H9 (cell line): ENCODE results near the gene ETV6. TPM values are rescaled to one million over a fixed set of nuclear protein-coding genes. Genes with fewer than 3 reads are reported as not detected.

Source experiments
- DNase-seq: peaks from one replicate; pipeline ENCODE4 v3.0.0-alpha.2; 2017
- H2AFZ ChIP-seq: one replicate; pipeline ENCODE4 v1.6.1; 2013; ENCODE audit warnings: mild to moderate bottlenecking, low read length, control low read depth, moderate library complexity
- H2AK5ac ChIP-seq: 2 replicates; pipeline ENCODE4 v1.6.1; 2013; ENCODE audit warnings: low read length, control low read depth, mixed read lengths; ENCODE audit not compliant: insufficient read length
- H2BK120ac ChIP-seq: one replicate; pipeline ENCODE4 v1.6.1; 2013; ENCODE audit warnings: low read depth, mild to moderate bottlenecking, low read length, control low read depth, inconsistent platforms; ENCODE audit not compliant: poor library complexity, severe bottlenecking
- H2BK12ac ChIP-seq: 2 replicates; pipeline ENCODE4 v1.6.1; 2013; ENCODE audit warnings: low read length, control low read depth, mixed read lengths, low read depth; ENCODE audit not compliant: insufficient read length
- H2BK15ac ChIP-seq: 2 replicates; pipeline ENCODE4 v1.6.1; 2013; ENCODE audit warnings: low read depth, low read length, control low read depth
- H2BK20ac ChIP-seq: one replicate; pipeline ENCODE4 v1.6.1; 2013; ENCODE audit warnings: low read depth, mild to moderate bottlenecking, low read length, control low read depth, inconsistent platforms; ENCODE audit not compliant: poor library complexity, severe bottlenecking
- H2BK5ac ChIP-seq: 2 replicates; pipeline ENCODE4 v1.6.1; 2013; ENCODE audit warnings: low read length, control low read depth, mixed read lengths; ENCODE audit not compliant: insufficient read length
- H3K14ac ChIP-seq: 2 replicates; pipeline ENCODE4 v1.6.1; 2013; ENCODE audit warnings: low read length, control low read depth; ENCODE audit not compliant: insufficient read depth
- H3K18ac ChIP-seq: 2 replicates; pipeline ENCODE4 v1.6.1; 2013; ENCODE audit warnings: low read depth, mild to moderate bottlenecking, mixed read lengths, low read length, control low read depth; ENCODE audit not compliant: insufficient read length
- H3K23ac ChIP-seq: 2 replicates; pipeline ENCODE4 v1.6.1; 2013; ENCODE audit warnings: low read length, control low read depth, mixed read lengths, low read depth; ENCODE audit not compliant: insufficient read length
- H3K23me2 ChIP-seq: 2 replicates; pipeline ENCODE4 v1.6.1; 2013; ENCODE audit warnings: low read depth, mild to moderate bottlenecking, mixed read lengths, low read length, control low read depth; ENCODE audit not compliant: insufficient read length, poor library complexity, severe bottlenecking
- H3K27ac ChIP-seq: 2 replicates; pipeline ENCODE4 v1.5.1; 2013; ENCODE audit warnings: low read length, control low read depth, mixed read lengths, low read depth; ENCODE audit not compliant: insufficient read length
- H3K27me3 ChIP-seq: 2 replicates; pipeline ENCODE4 v1.6.1; 2013; ENCODE audit warnings: low read length, control low read depth, inconsistent platforms; ENCODE audit not compliant: insufficient read depth
- H3K4ac ChIP-seq: 2 replicates; pipeline ENCODE4 v1.6.1; 2013; ENCODE audit warnings: low read depth, mild to moderate bottlenecking, control low read depth, inconsistent platforms, low read length, moderate library complexity
- H3K4me1 ChIP-seq: 2 replicates; pipeline ENCODE4 v1.6.1; 2013; ENCODE audit warnings: low read length, control low read depth, inconsistent platforms; ENCODE audit not compliant: insufficient read depth
- H3K4me2 ChIP-seq: 2 replicates; pipeline ENCODE4 v1.6.1; 2013; ENCODE audit warnings: low read length, control low read depth, mixed read lengths; ENCODE audit not compliant: insufficient read length, insufficient read depth
- H3K56ac ChIP-seq: 2 replicates; pipeline ENCODE4 v1.6.1; 2013; ENCODE audit warnings: low read depth, mild to moderate bottlenecking, mixed read lengths, low read length, control low read depth; ENCODE audit not compliant: insufficient read length
- H3K79me1 ChIP-seq: 2 replicates; pipeline ENCODE4 v1.6.1; 2013; ENCODE audit warnings: low read depth, mild to moderate bottlenecking, moderate library complexity, low read length, control low read depth, inconsistent platforms; ENCODE audit not compliant: insufficient read depth, poor library complexity, severe bottlenecking
- H3K79me2 ChIP-seq: 2 replicates; pipeline ENCODE4 v1.6.1; 2013; ENCODE audit warnings: low read length, control low read depth, inconsistent platforms; ENCODE audit not compliant: insufficient read depth
- H3K9ac ChIP-seq: 2 replicates; pipeline ENCODE4 v1.6.1; 2013; ENCODE audit warnings: low read length, control low read depth, mixed read lengths; ENCODE audit not compliant: insufficient read length; ENCODE audit errors: extremely low read depth
- H3K9me3 ChIP-seq: one replicate; pipeline ENCODE4 v1.6.1; 2013; ENCODE audit warnings: low read depth, low read length, inconsistent platforms; ENCODE audit not compliant: control insufficient read depth
- H3T11ph ChIP-seq: one replicate; pipeline ENCODE4 v1.6.1; 2013; ENCODE audit warnings: mild to moderate bottlenecking, low read length, control low read depth, inconsistent platforms
- H4K20me1 ChIP-seq: one replicate; pipeline ENCODE4 v1.6.1; 2013; ENCODE audit not compliant: control insufficient read depth, insufficient read length, insufficient read depth
- H4K5ac ChIP-seq: 2 replicates; pipeline ENCODE4 v1.6.1; 2013; ENCODE audit warnings: low read depth, mild to moderate bottlenecking, mixed read lengths, low read length, control low read depth; ENCODE audit not compliant: insufficient read length
- H4K8ac ChIP-seq: replicated peaks from 2 replicates; pipeline ENCODE4 v1.6.1; 2013; ENCODE audit warnings: low read length, control low read depth, mixed read lengths, low read depth; ENCODE audit not compliant: insufficient read length
- H4K91ac ChIP-seq: 2 replicates; pipeline ENCODE4 v1.6.1; 2013; ENCODE audit warnings: low read depth, mild to moderate bottlenecking, moderate library complexity, mixed read lengths, low read length, control low read depth; ENCODE audit not compliant: insufficient read length
- H3K27ac Mint-ChIP-seq, 3 experiments: 2 replicates in 2 of 3; 3 replicates in 1 of 3; pipeline ENCODE4 v1.8.0; 2020 to 2021; ENCODE audit warnings: mixed read lengths in 3 of 3, mild to moderate bottlenecking in 1 of 3, moderate library complexity in 1 of 3
- H3K27me3 Mint-ChIP-seq: 2 replicates; pipeline ENCODE4 v1.8.0; 2021; ENCODE audit warnings: low read depth, mild to moderate bottlenecking, moderate library complexity, mixed read lengths
- H3K36me3 Mint-ChIP-seq, 3 experiments: 2 replicates in 2 of 3; 3 replicates in 1 of 3; pipeline ENCODE4 v1.8.0; 2020 to 2021; ENCODE audit warnings: low read depth in 3 of 3, mixed read lengths in 3 of 3; ENCODE audit not compliant: insufficient read depth in 1 of 3
- H3K4me1 Mint-ChIP-seq, 2 experiments: 2 replicates each; pipeline ENCODE4 v1.8.0; 2020; ENCODE audit warnings: mixed read lengths in 2 of 2
- H3K4me3 Mint-ChIP-seq, 2 experiments: 2 replicates in 1 of 2; 3 replicates in 1 of 2; pipeline ENCODE4 v1.8.0; 2020 to 2021; ENCODE audit warnings: mild to moderate bottlenecking in 2 of 2, mixed read lengths in 2 of 2, moderate library complexity in 1 of 2
- H3K9me3 Mint-ChIP-seq, 2 experiments: 2 replicates in 1 of 2; 3 replicates in 1 of 2; pipeline ENCODE4 v1.8.0; 2020; ENCODE audit warnings: mild to moderate bottlenecking in 2 of 2, mixed read lengths in 2 of 2, moderate library complexity in 1 of 2
- WGBS: extraction: QIAGEN DNeasy Blood & Tissue Kit; methylation state at CpG from one replicate; pipeline ENCODE4 v1.1.7; 2013; ENCODE audit warnings: missing lambda C conversion rate, low lambda C conversion rate, mixed read lengths; ENCODE audit not compliant: insufficient read length; ENCODE audit errors: extremely low coverage; 5-methylcytosine and 5-hydroxymethylcytosine counted together
- total RNA-seq: library from RNA; stranded (reverse); gene quantifications from 2 replicates; pipeline ENCODE4 v1.2.1, GENCODE V29; 2021
- TF ChIP-seq, protein P1 (sequence below): fragments of 200-600 bp; sonication (generic); conservative IDR thresholded peaks from 3 replicates; pipeline ENCODE4 v1.8.0; 2021; ENCODE audit warnings: antibody characterized with exemption, mild to moderate bottlenecking

Gene ETV6
- total RNA-seq, 1 experiment from 2014 or later = 28.7 TPM

DNA sequence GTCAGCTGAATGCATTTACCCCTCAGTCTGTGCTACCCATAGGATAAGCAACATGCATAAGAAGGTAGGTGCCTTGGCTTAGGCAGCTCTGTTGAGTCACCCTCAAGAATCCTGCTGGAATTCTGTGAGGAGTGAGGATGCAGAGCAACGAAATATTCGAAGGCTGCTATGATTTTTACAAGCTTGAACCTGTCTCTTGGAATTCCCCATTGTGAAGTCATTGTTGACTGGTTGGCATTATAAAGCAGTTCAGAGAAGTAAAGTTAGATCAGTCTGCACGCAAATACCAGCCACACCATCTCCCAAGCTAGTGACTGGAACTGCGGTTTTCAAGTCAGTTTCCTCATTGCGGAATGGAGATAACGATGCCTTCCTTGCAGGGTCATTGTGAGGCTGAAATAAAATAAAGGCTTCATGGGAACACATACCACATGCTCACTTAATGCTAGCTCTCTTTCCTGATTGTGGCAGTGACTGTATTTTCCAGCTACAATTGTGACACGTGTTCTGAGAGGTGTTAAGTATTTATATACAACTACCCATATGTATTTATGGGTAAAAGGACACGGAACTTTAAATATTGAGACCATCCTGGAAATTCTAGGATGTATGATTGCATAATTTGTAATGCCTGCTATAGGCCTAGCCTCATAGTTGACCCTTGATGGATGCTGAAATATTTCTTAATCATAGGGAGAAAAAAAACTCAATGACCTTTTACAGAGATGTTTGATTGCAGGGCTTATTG, 96.7 kb downstream of the ETV6 start:
- H3K27ac ChIP-seq = no peak overlapping the region
- no peak overlapping the region for H3K9ac ChIP-seq
- no peak overlapping the region for H3K14ac ChIP-seq
- H2BK12ac ChIP-seq = no peak overlapping the region
- no peaks in the 10 kb centered on the region for H3K36me3 Mint-ChIP-seq
- no peak for DNase-seq
- no peaks in the 10 kb centered on the region for H3K23me2 ChIP-seq
- no peak overlapping the region for H3K56ac ChIP-seq
- H3K27ac Mint-ChIP-seq = no peak overlapping the region
- H3K27me3 ChIP-seq = no peaks in the 10 kb centered on the region
- H3K9me3 Mint-ChIP-seq = no peaks in the 10 kb centered on the region
- no peak overlapping the region for H3K4me3 Mint-ChIP-seq
- no peak overlapping the region for H4K8ac ChIP-seq
- H3K4me1 ChIP-seq = peaks cover 11% of the 10 kb centered on the region
- H2BK20ac ChIP-seq = no peak overlapping the region
- no peak overlapping the region for H4K5ac ChIP-seq
- no peak overlapping the region for H4K91ac ChIP-seq
- H3K18ac ChIP-seq = no peak overlapping the region
- H3K27me3 Mint-ChIP-seq = no peaks in the 10 kb centered on the region
- H3K9me3 ChIP-seq = no peaks in the 10 kb centered on the region
- H4K20me1 ChIP-seq = peaks cover 2% of the 10 kb centered on the region
- H3K79me2 ChIP-seq = 0 out of 2 replicates have a peak, but pooled peaks cover 2% of the 10 kb centered on the region
- H2AFZ ChIP-seq = no peak overlapping the region
- H3K79me1 ChIP-seq = no peaks in the 10 kb centered on the region
- H3K4me1 Mint-ChIP-seq = peaks cover 46 to 50% of the 10 kb centered on the region in 2 experiments
- no CpG with 5 or more reads among the region's 8 CpGs for WGBS
- H2BK120ac ChIP-seq = no peak overlapping the region
- no peak overlapping the region for H2BK15ac ChIP-seq
- no peak overlapping the region for H3T11ph ChIP-seq
- no peak overlapping the region for H2AK5ac ChIP-seq
- TF ChIP-seq, protein P1, sequence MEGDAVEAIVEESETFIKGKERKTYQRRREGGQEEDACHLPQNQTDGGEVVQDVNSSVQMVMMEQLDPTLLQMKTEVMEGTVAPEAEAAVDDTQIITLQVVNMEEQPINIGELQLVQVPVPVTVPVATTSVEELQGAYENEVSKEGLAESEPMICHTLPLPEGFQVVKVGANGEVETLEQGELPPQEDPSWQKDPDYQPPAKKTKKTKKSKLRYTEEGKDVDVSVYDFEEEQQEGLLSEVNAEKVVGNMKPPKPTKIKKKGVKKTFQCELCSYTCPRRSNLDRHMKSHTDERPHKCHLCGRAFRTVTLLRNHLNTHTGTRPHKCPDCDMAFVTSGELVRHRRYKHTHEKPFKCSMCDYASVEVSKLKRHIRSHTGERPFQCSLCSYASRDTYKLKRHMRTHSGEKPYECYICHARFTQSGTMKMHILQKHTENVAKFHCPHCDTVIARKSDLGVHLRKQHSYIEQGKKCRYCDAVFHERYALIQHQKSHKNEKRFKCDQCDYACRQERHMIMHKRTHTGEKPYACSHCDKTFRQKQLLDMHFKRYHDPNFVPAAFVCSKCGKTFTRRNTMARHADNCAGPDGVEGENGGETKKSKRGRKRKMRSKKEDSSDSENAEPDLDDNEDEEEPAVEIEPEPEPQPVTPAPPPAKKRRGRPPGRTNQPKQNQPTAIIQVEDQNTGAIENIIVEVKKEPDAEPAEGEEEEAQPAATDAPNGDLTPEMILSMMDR = no peak
- H3K4me2 ChIP-seq = no peak overlapping the region
- no peak overlapping the region for H2BK5ac ChIP-seq
- no peak overlapping the region for H3K23ac ChIP-seq
- H3K4ac ChIP-seq = no peak overlapping the region
